Endothelial cell of umbilical vein (primary cell): ENCODE measurements around the gene IFIT5.

Experiments used
- CTCF ChIP-seq, 2 donors: IDR thresholded peaks; 1 replicate in 1 of 2; 2 replicates in 1 of 2; pipeline ENCODE4 v1.5.1; 2011; ENCODE audit warnings: low read length in 2 of 2, mild to moderate bottlenecking in 2 of 2, moderate library complexity in 2 of 2, control low read depth in 1 of 2, inconsistent platforms in 1 of 2, low read depth in 1 of 2; ENCODE audit not compliant: insufficient read depth in 1 of 2; ENCODE audit errors: extremely low read depth in 1 of 2
- POLR2A ChIP-seq: IDR thresholded peaks from 2 replicates; pipeline ENCODE4 v1.6.1; 2012; ENCODE audit warnings: low read depth, mild to moderate bottlenecking, control low read depth, low read length

- TF ChIP-seq POLR2A, result no peak
- TF ChIP-seq CTCF (IDR thresholded peaks at IDR 0.05; ENCODE audit: extremely low read depth in 1 of 2, insufficient read depth in 1 of 2, low read depth in 1 of 2, low read length in 2 of 2), result no peak
Measured at GRCh38 chr10:89427629-89428028, 13.3 kb downstream of the IFIT5 start.
